ENCODE data around the gene GULP1. TPM values are rescaled to one million over a fixed set of nuclear protein-coding genes. Genes with fewer than 3 reads are reported as not detected.

GULP1 gene
- polyA plus RNA-seq, 1 donor from 2014 or later: 10.2 TPM

- Histone ChIP-seq H4K20me1 (ENCODE audit: insufficient read depth) (no peaks in the 10 kb centered on the region), H3K79me2 (replicated peaks; ENCODE audit: insufficient read depth, low read length) (no peaks in the 10 kb centered on the region), H3K9ac (ENCODE audit: low read length) (no peak overlapping the region), H3K36me3 (ENCODE audit: insufficient read depth, low read length) (no peaks in the 10 kb centered on the region), H3K9me2 (ENCODE audit: insufficient read depth, low read length) (no peaks in the 10 kb centered on the region), H3K27ac (ENCODE audit: low read length) (no peak overlapping the region), H3K9me3 (ENCODE audit: low read length) (peaks cover 11% of the 10 kb centered on the region), H3K27me3 (ENCODE audit: insufficient read depth, low read depth, low read length) (no peaks in the 10 kb centered on the region), H3K4me2 (ENCODE audit: low read length) (no peak overlapping the region), H2AFZ (ENCODE audit: low read depth, low read length) (no peak overlapping the region), H3K4me3 (ENCODE audit: low read length) (no peak overlapping the region), H3F3A (ENCODE audit: insufficient read depth, low read length, poor library complexity, severe bottlenecking) (no peaks in the 10 kb centered on the region)
- TF ChIP-seq EZH2 (IDR thresholded peaks at IDR 0.05; ENCODE audit: borderline replicate concordance, insufficient read depth, low read length, poor library complexity, severe bottlenecking) (no peak), POLR2AphosphoS5 (IDR thresholded peaks at IDR 0.05) (no peak), RAD21 (conservative IDR thresholded peaks at IDR 0.05) (no peak), SMC3 (conservative IDR thresholded peaks at IDR 0.05; ENCODE audit: poor library complexity) (no peak), TAF1 (IDR thresholded peaks at IDR 0.05; ENCODE audit: low read depth) (no peak), EP300 (conservative IDR thresholded peaks at IDR 0.05; ENCODE audit: poor library complexity, severe bottlenecking) (no peak), MXI1 (conservative IDR thresholded peaks at IDR 0.05; ENCODE audit: poor library complexity, severe bottlenecking) (no peak)
- TF ChIP-seq, protein P1, sequence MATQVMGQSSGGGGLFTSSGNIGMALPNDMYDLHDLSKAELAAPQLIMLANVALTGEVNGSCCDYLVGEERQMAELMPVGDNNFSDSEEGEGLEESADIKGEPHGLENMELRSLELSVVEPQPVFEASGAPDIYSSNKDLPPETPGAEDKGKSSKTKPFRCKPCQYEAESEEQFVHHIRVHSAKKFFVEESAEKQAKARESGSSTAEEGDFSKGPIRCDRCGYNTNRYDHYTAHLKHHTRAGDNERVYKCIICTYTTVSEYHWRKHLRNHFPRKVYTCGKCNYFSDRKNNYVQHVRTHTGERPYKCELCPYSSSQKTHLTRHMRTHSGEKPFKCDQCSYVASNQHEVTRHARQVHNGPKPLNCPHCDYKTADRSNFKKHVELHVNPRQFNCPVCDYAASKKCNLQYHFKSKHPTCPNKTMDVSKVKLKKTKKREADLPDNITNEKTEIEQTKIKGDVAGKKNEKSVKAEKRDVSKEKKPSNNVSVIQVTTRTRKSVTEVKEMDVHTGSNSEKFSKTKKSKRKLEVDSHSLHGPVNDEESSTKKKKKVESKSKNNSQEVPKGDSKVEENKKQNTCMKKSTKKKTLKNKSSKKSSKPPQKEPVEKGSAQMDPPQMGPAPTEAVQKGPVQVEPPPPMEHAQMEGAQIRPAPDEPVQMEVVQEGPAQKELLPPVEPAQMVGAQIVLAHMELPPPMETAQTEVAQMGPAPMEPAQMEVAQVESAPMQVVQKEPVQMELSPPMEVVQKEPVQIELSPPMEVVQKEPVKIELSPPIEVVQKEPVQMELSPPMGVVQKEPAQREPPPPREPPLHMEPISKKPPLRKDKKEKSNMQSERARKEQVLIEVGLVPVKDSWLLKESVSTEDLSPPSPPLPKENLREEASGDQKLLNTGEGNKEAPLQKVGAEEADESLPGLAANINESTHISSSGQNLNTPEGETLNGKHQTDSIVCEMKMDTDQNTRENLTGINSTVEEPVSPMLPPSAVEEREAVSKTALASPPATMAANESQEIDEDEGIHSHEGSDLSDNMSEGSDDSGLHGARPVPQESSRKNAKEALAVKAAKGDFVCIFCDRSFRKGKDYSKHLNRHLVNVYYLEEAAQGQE (IDR thresholded peaks at IDR 0.05; ENCODE audit: borderline replicate concordance): no peak
- TF ChIP-seq, protein P2, sequence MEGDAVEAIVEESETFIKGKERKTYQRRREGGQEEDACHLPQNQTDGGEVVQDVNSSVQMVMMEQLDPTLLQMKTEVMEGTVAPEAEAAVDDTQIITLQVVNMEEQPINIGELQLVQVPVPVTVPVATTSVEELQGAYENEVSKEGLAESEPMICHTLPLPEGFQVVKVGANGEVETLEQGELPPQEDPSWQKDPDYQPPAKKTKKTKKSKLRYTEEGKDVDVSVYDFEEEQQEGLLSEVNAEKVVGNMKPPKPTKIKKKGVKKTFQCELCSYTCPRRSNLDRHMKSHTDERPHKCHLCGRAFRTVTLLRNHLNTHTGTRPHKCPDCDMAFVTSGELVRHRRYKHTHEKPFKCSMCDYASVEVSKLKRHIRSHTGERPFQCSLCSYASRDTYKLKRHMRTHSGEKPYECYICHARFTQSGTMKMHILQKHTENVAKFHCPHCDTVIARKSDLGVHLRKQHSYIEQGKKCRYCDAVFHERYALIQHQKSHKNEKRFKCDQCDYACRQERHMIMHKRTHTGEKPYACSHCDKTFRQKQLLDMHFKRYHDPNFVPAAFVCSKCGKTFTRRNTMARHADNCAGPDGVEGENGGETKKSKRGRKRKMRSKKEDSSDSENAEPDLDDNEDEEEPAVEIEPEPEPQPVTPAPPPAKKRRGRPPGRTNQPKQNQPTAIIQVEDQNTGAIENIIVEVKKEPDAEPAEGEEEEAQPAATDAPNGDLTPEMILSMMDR (IDR thresholded peaks at IDR 0.05; ENCODE audit: poor library complexity, severe bottlenecking): no peak
Observed at GRCh38 chr2:188404341-188405004, 112.8 kb downstream of the GULP1 start.

DNA sequence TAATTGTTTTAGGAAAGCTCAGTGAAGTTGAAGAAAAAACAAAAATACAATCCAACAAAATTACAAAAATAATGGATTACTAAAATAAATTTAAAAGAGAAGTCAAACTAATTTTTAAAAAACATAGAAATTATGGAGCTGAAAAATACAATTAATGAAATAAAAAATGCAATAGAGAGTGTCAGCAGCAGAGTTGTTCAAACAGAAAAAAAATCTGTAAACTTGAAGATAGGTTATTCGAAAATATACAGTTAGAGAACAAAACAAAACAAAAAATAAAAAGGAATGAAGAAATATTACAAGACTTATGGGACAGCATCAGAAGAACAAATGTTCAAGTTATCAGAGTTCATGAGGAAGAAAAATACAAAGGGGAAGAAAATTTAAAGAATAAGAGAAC lies 114.7 kb downstream of the GULP1 start:
- no peaks in the 10 kb centered on the region for H3K36me3 ChIP-seq (ENCODE audit: insufficient read depth, low read length)
- no peak overlapping the region for H2AFZ ChIP-seq (ENCODE audit: low read depth, low read length)
- no peaks in the 10 kb centered on the region for H3K79me2 ChIP-seq (replicated peaks; ENCODE audit: insufficient read depth, low read length)
- H3K4me2 ChIP-seq (ENCODE audit: low read length): no peak overlapping the region
- peaks cover 11% of the 10 kb centered on the region for H3K9me3 ChIP-seq (ENCODE audit: low read length)
- no peak overlapping the region for H3K9ac ChIP-seq (ENCODE audit: low read length)
- no peaks in the 10 kb centered on the region for H3K27me3 ChIP-seq (ENCODE audit: insufficient read depth, low read depth, low read length)
- no peaks in the 10 kb centered on the region for H4K20me1 ChIP-seq (ENCODE audit: insufficient read depth)
- H3K9me2 ChIP-seq (ENCODE audit: insufficient read depth, low read length): no peaks in the 10 kb centered on the region
- no peak overlapping the region for H3K4me3 ChIP-seq (ENCODE audit: low read length)
- no peaks in the 10 kb centered on the region for H3F3A ChIP-seq (ENCODE audit: insufficient read depth, low read length, poor library complexity, severe bottlenecking)
- TF ChIP-seq RAD21 (conservative IDR thresholded peaks at IDR 0.05) (no peak), MXI1 (conservative IDR thresholded peaks at IDR 0.05; ENCODE audit: poor library complexity, severe bottlenecking) (no peak), EP300 (conservative IDR thresholded peaks at IDR 0.05; ENCODE audit: poor library complexity, severe bottlenecking) (no peak)
- TF ChIP-seq, protein P2 (IDR thresholded peaks at IDR 0.05; ENCODE audit: poor library complexity, severe bottlenecking): no peak
- H3K27ac ChIP-seq (ENCODE audit: low read length): no peak overlapping the region

Data from neural cell (in vitro differentiated cells).